Astrocyte (in vitro differentiated cells and primary cell): ENCODE results near the gene NLGN4Y.

Experiments
- EZH2 ChIP-seq: IDR thresholded peaks from 2 replicates; pipeline ENCODE4 v1.6.1; 2012; ENCODE audit warnings: mild to moderate bottlenecking, low read length, inconsistent platforms; ENCODE audit not compliant: insufficient read depth
- TF ChIP-seq, protein P1 (sequence below): IDR thresholded peaks from 2 replicates; pipeline ENCODE4 v1.5.1; 2011; ENCODE audit warnings: low read depth, mild to moderate bottlenecking, inconsistent platforms, low read length, moderate library complexity; ENCODE audit not compliant: insufficient read depth

- TF ChIP-seq, protein P1, sequence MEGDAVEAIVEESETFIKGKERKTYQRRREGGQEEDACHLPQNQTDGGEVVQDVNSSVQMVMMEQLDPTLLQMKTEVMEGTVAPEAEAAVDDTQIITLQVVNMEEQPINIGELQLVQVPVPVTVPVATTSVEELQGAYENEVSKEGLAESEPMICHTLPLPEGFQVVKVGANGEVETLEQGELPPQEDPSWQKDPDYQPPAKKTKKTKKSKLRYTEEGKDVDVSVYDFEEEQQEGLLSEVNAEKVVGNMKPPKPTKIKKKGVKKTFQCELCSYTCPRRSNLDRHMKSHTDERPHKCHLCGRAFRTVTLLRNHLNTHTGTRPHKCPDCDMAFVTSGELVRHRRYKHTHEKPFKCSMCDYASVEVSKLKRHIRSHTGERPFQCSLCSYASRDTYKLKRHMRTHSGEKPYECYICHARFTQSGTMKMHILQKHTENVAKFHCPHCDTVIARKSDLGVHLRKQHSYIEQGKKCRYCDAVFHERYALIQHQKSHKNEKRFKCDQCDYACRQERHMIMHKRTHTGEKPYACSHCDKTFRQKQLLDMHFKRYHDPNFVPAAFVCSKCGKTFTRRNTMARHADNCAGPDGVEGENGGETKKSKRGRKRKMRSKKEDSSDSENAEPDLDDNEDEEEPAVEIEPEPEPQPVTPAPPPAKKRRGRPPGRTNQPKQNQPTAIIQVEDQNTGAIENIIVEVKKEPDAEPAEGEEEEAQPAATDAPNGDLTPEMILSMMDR: no peak
- TF ChIP-seq EZH2: no peak
These were observed 4.0 kb downstream of the NLGN4Y start for GRCh38 chrY:14528361-14528760.
